H1 (cell line): ENCODE data around the gene UPF3B. TPM values are rescaled to one million over a fixed set of nuclear protein-coding genes. Genes with fewer than 3 reads are reported as not detected.

ENCODE experiments used
- CTCF ChIA-PET: fragments of 300-600 bp; sonication (Branson Sonifier 250); formaldehyde crosslinking; loops from one replicate; lab custom pipeline; 2021; ENCODE audit not compliant: partially characterized antibody; lab: Charles Lee
- POLR2A ChIA-PET: fragments of 300-600 bp; sonication (Branson Sonifier 250); formaldehyde crosslinking; loops from one replicate; lab custom pipeline; 2021; ENCODE audit warnings: inconsistent platforms; ENCODE audit not compliant: partially characterized antibody; lab: Charles Lee
- DNase-seq, 2 experiments: peaks; one replicate each; pipeline versions ENCODE4 v3.0.0 to v3.0.0-alpha.2; 2010 to 2022; ENCODE audit warnings: low spot score in 2 of 2, low read depth in 1 of 2, mixed read lengths in 1 of 2
- FAIRE-seq: peaks from 2 replicates; lab custom pipeline; 2011; peaks lifted over from hg19 to GRCh38; lab: Jason Lieb, UNC
- H2AFZ ChIP-seq: 2 replicates; pipeline ENCODE4 v1.8.1; 2012; ENCODE audit warnings: low read length, inconsistent platforms
- H2AK5ac ChIP-seq: 2 replicates; pipeline ENCODE4 v1.6.1; 2013; ENCODE audit warnings: low read depth, low read length
- H2BK120ac ChIP-seq: replicated peaks from 2 replicates; pipeline ENCODE3; 2013; ENCODE audit warnings: low read depth, low read length, inconsistent platforms
- H2BK12ac ChIP-seq: 2 replicates; pipeline ENCODE4 v1.6.1; 2013; ENCODE audit warnings: low read depth, low read length
- H2BK15ac ChIP-seq: 2 replicates; pipeline ENCODE4 v1.6.1; 2013; ENCODE audit warnings: low read length
- H2BK20ac ChIP-seq: 2 replicates; pipeline ENCODE4 v1.6.1; 2013; ENCODE audit warnings: low read length
- H2BK5ac ChIP-seq: 2 replicates; pipeline ENCODE4 v1.6.1; 2013; ENCODE audit warnings: low read depth, low read length
- H3K14ac ChIP-seq: 2 replicates; pipeline ENCODE4 v1.6.1; 2013; ENCODE audit warnings: inconsistent platforms; ENCODE audit not compliant: insufficient read length
- H3K18ac ChIP-seq: 2 replicates; pipeline ENCODE4 v1.6.1; 2013; ENCODE audit warnings: low read length; ENCODE audit errors: extremely low read depth
- H3K23ac ChIP-seq: 2 replicates; pipeline ENCODE4 v1.6.1; 2013; ENCODE audit warnings: inconsistent platforms; ENCODE audit not compliant: insufficient read length
- H3K23me2 ChIP-seq: 2 replicates; pipeline ENCODE4 v1.6.1; 2013; ENCODE audit warnings: low read depth, low read length
- H3K27ac ChIP-seq: 2 replicates; pipeline ENCODE4 v1.6.1; 2011; ENCODE audit warnings: low read depth, low read length, inconsistent platforms
- H3K27me3 ChIP-seq, 4 experiments: replicated peaks in 1 of 4; 1 replicate in 1 of 4; 2 replicates in 3 of 4; pipeline versions ENCODE4 v1.6.1 to v1.8.1; 2011 to 2013; ENCODE audit warnings: low read length in 3 of 4, mild to moderate bottlenecking in 3 of 4, inconsistent platforms in 2 of 4, mixed read lengths in 2 of 4, moderate library complexity in 1 of 4; ENCODE audit not compliant: control insufficient read depth in 3 of 4, insufficient read depth in 3 of 4; ENCODE audit errors: extremely low read depth in 1 of 4
- H3K36me3 ChIP-seq, 4 experiments: 2 replicates each; pipeline versions ENCODE4 v1.6.1 to v1.8.1; 2011 to 2013; ENCODE audit warnings: mild to moderate bottlenecking in 4 of 4, low read length in 3 of 4, moderate library complexity in 2 of 4, control low read depth in 1 of 4, inconsistent platforms in 1 of 4; ENCODE audit not compliant: insufficient read depth in 4 of 4, control insufficient read depth in 2 of 4
- H3K4ac ChIP-seq: replicated peaks from 2 replicates; pipeline ENCODE3; 2013; ENCODE audit warnings: low read length, low read depth, mixed read lengths, inconsistent platforms; ENCODE audit not compliant: insufficient read length
- H3K4me1 ChIP-seq, 4 experiments: replicated peaks in 1 of 4; 1 replicate in 1 of 4; 2 replicates in 3 of 4; pipeline versions ENCODE4 v1.6.1 to v1.8.1; 2011 to 2013; ENCODE audit warnings: low read length in 3 of 4, inconsistent platforms in 2 of 4, mixed read lengths in 1 of 4; ENCODE audit not compliant: insufficient read depth in 4 of 4, control insufficient read depth in 3 of 4
- H3K4me2 ChIP-seq, 2 experiments: 2 replicates each; pipeline versions ENCODE4 v1.6.1 to v1.8.1; 2011 to 2013; ENCODE audit warnings: low read depth in 2 of 2, low read length in 2 of 2, control low read depth in 1 of 2, inconsistent platforms in 1 of 2, mild to moderate bottlenecking in 1 of 2; ENCODE audit not compliant: insufficient read depth in 1 of 2
- H3K4me3 ChIP-seq, 4 experiments: fragments of 200-600, 300-600 bp in 1 of 4; sonication (generic), shearing (Covaris generic), sonication (Bioruptor Twin) in 1 of 4; 2 replicates each; pipeline versions ENCODE4 v1.5.1 to v1.8.1; 2011 to 2016; ENCODE audit warnings: low read length in 4 of 4, low read depth in 3 of 4, control low read depth in 2 of 4, inconsistent platforms in 2 of 4, mild to moderate bottlenecking in 2 of 4, mixed read lengths in 1 of 4, moderate library complexity in 1 of 4; ENCODE audit not compliant: insufficient read depth in 2 of 4; ENCODE audit errors: extremely low read depth in 1 of 4
- H3K56ac ChIP-seq: replicated peaks from 2 replicates; pipeline ENCODE3; 2013; ENCODE audit warnings: low read depth, mild to moderate bottlenecking, mixed read lengths, low read length, inconsistent platforms; ENCODE audit not compliant: insufficient read length
- H3K79me1 ChIP-seq: 2 replicates; pipeline ENCODE4 v1.6.1; 2013; ENCODE audit warnings: low read depth, low read length, control low read depth
- H3K79me2 ChIP-seq, 2 experiments: 2 replicates each; pipeline versions ENCODE4 v1.6.1 to v1.8.1; 2012 to 2013; ENCODE audit warnings: low read length in 2 of 2, mild to moderate bottlenecking in 2 of 2, inconsistent platforms in 1 of 2; ENCODE audit not compliant: insufficient read depth in 2 of 2, control insufficient read depth in 1 of 2
- H3K9ac ChIP-seq, 4 experiments: replicated peaks in 1 of 4; 1 replicate in 1 of 4; 2 replicates in 3 of 4; pipeline versions ENCODE4 v1.6.1 to v1.8.1; 2011 to 2013; ENCODE audit warnings: low read depth in 3 of 4, low read length in 3 of 4, control low read depth in 2 of 4, mild to moderate bottlenecking in 2 of 4, moderate library complexity in 2 of 4, inconsistent platforms in 1 of 4; ENCODE audit errors: extremely low read depth in 1 of 4
- H3K9me3 ChIP-seq, 2 experiments: 2 replicates each; pipeline versions ENCODE4 v1.6.1 to v1.8.1; 2012 to 2013; ENCODE audit warnings: mild to moderate bottlenecking in 2 of 2, moderate library complexity in 2 of 2, control low read depth in 1 of 2, inconsistent platforms in 1 of 2, low read depth in 1 of 2, low read length in 1 of 2, mixed read lengths in 1 of 2; ENCODE audit not compliant: insufficient read depth in 2 of 2
- H4K20me1 ChIP-seq, 2 experiments: replicated peaks in 1 of 2; 2 replicates each; pipeline versions ENCODE3 to v1.8.1; 2011 to 2013; ENCODE audit warnings: inconsistent platforms in 2 of 2, low read length in 2 of 2, mild to moderate bottlenecking in 1 of 2; ENCODE audit not compliant: insufficient read depth in 2 of 2, control insufficient read depth in 1 of 2
- H4K5ac ChIP-seq: 2 replicates; pipeline ENCODE4 v1.6.1; 2013; ENCODE audit warnings: low read length, low read depth, mixed read lengths, inconsistent platforms; ENCODE audit not compliant: insufficient read length
- H4K8ac ChIP-seq: 2 replicates; pipeline ENCODE4 v1.8.0; 2013; ENCODE audit warnings: mild to moderate bottlenecking, moderate library complexity, low read length, inconsistent platforms; ENCODE audit not compliant: insufficient read depth; ENCODE audit errors: extremely low read depth
- H4K91ac ChIP-seq: replicated peaks from 2 replicates; pipeline ENCODE3; 2013; ENCODE audit warnings: low read length, mixed read lengths, inconsistent platforms; ENCODE audit not compliant: insufficient read length
- ASH2L ChIP-seq: fragments of 200-600, 300-600 bp; sonication (generic); IDR thresholded peaks from one replicate; pipeline ENCODE4 v1.7.1; 2017; ENCODE audit warnings: low read length
- CHD1 ChIP-seq: IDR thresholded peaks from 2 replicates; pipeline ENCODE4 v1.6.1; 2012; ENCODE audit warnings: low read depth, low read length, improper control_type of control experiment
- EP300 ChIP-seq, 2 experiments: IDR thresholded peaks; 1 replicate in 1 of 2; 2 replicates in 1 of 2; pipeline ENCODE4 v1.6.1; 2011 to 2012; ENCODE audit warnings: low read depth in 2 of 2, low read length in 2 of 2, mild to moderate bottlenecking in 2 of 2, borderline replicate concordance in 1 of 2, inconsistent platforms in 1 of 2, moderate library complexity in 1 of 2
- GABPA ChIP-seq: IDR thresholded peaks from 2 replicates; pipeline ENCODE4 v1.6.1; 2011; ENCODE audit warnings: mild to moderate bottlenecking, low read length, moderate library complexity, borderline replicate concordance; ENCODE audit not compliant: insufficient read depth
- KDM4A ChIP-seq: IDR thresholded peaks from one replicate; pipeline ENCODE4 v1.7.1; 2012; ENCODE audit warnings: low read depth, mild to moderate bottlenecking, moderate library complexity, low read length, inconsistent platforms; ENCODE audit not compliant: severe bottlenecking
- RNF2 ChIP-seq: fragments of 200-900, 300-1000 bp; sonication (generic); IDR thresholded peaks from 2 replicates; pipeline ENCODE4 v1.7.1; 2016; ENCODE audit warnings: borderline replicate concordance, low read depth, mild to moderate bottlenecking, antibody characterized with exemption, low read length; ENCODE audit not compliant: poor library complexity, severe bottlenecking; ENCODE audit errors: missing control alignments
- SP1 ChIP-seq: IDR thresholded peaks from 2 replicates; pipeline ENCODE4 v1.6.1; 2011; ENCODE audit warnings: low read depth, low read length
- SP4 ChIP-seq: IDR thresholded peaks from 2 replicates; pipeline ENCODE4 v1.6.1; 2012; ENCODE audit warnings: low read length, inconsistent platforms
- WGBS, 2 experiments: shearing (Covaris generic) in 1 of 2; methylation state at CpG; one replicate each; pipeline versions ENCODE4 v1.1.6 to v1.1.7; 2013 to 2015; ENCODE audit warnings: low lambda C conversion rate in 2 of 2, mixed read lengths in 2 of 2, inconsistent platforms in 1 of 2, low coverage in 1 of 2, missing lambda C conversion rate in 1 of 2; ENCODE audit not compliant: insufficient replicate concordance in 2 of 2, insufficient coverage in 1 of 2, insufficient read length in 1 of 2; ENCODE audit errors: extremely low coverage in 1 of 2, missing lambda C conversion rate in 1 of 2; 5-methylcytosine and 5-hydroxymethylcytosine counted together
- polyA plus RNA-seq, 7 experiments: library from polyadenylated mRNA; depleted of rRNA in 3 of 7; stranded (reverse) in 5 of 7; unstranded in 2 of 7; fragments of >200 nt in 5 of 7; fragments of 200-250 nt in 2 of 7; gene quantifications; 1 replicate in 5 of 7; 2 replicates in 1 of 7; 4 replicates in 1 of 7; pipeline versions ENCODE4 v1.2.1 to v1.2.3, GENCODE V29; 2011 to 2013; ENCODE audit warnings: missing spikeins in 2 of 7, mixed read lengths in 2 of 7
- total RNA-seq: library from RNA; stranded (reverse); fragmentation: NEBNext Ultra II Directional; extraction: Animal tissue kit (Norgen Biotek cat#: 25700); gene quantifications from 2 replicates; pipeline ENCODE4 v1.2.1, GENCODE V29; 2021

The UPF3B gene
- total and polyA plus RNA-seq, 2 of the 8 experiments (the other 6 are each of a cell fraction or from before 2014, with no cell fraction given), result 7.8 to 20.9 TPM

DNA sequence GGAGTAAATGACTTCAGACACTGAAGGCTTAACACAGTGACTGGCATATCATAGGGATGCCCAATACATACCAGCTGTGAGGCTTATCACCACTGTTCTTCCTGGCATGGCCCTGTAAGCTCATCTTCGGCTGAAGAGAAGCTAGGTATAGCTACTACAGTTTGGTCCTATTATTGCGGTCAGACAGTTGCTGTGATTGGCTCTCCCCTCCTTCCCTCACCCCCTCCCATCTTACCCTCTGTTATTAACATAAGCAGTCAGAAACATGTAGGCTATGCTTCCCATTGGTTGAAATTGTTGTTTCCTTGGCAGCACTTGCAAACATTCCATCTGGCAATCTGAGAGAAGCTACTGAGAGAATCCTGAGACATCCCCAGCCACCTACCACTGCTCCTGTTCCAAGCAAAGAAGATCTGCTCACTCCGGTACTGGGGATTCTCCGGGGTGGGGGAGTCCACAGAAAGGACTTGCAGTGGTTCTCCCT lies 43.1 kb upstream of the UPF3B start, which contains the start of gene AKAP14:
Gene AKAP14 (plus strand): TSS at position 51 of the 484 bp plus-strand sequence. CDS start 7,331 bp downstream, outside the sequence.
- ChIA-PET CTCF (no interaction called here), POLR2A (no interaction called here)
- Histone ChIP-seq H3K14ac (no peak within 1 kb of the TSS), H4K8ac (no peak within 1 kb of the TSS), H3K18ac (no peak within 1 kb of the TSS), H3K23ac (no peak within 1 kb of the TSS), H3K23me2 (no peaks in the 10 kb centered on the region), H3K4ac (no peak within 1 kb of the TSS), H3K79me1 (no peaks in the 10 kb centered on the region), H3K36me3 (no peaks in the 10 kb centered on the region), H3K4me3 (peak within 1 kb of the TSS in 1 of 4 experiments; percentile 44; a peak in 2 of 8 replicates), H4K91ac (no peak within 1 kb of the TSS), H2AK5ac (no peak within 1 kb of the TSS), H2AFZ (no peak within 1 kb of the TSS), H3K27me3 (no peaks in the 10 kb centered on the region), H3K9me3 (no peaks in the 10 kb centered on the region), H2BK12ac (peak within 1 kb of the TSS; percentile 6; the same call in 1 of the 2 replicates), H4K20me1 (no peaks in the 10 kb centered on the region), H3K4me1 (peaks cover 0 to 2% (median 0%) of the 10 kb centered on the region in 4 experiments; a peak in 1 of 7 replicates), H3K4me2 (peak within 1 kb of the TSS; percentile 16 to 47; a peak in 3 of 4 replicates), H3K9ac (no peak within 1 kb of the TSS), H2BK120ac (no peak within 1 kb of the TSS), H3K79me2 (no peaks in the 10 kb centered on the region), H2BK20ac (no peak within 1 kb of the TSS), H2BK5ac (no peak within 1 kb of the TSS), H4K5ac (no peak within 1 kb of the TSS), H2BK15ac (no peak within 1 kb of the TSS), H3K27ac (no peak within 1 kb of the TSS), H3K56ac (no peak within 1 kb of the TSS)
- 35% methylated on average over 4 of the region's 4 CpGs; no CpG with 5 or more reads in 1 of the 2 experiments for WGBS, 2 experiments
- FAIRE-seq, result peak; percentile 96
- no peak for DNase-seq
- TF ChIP-seq SP4 (no peak), KDM4A (no peak), CHD1 (no peak), RNF2 (no peak), GABPA (no peak), ASH2L (no peak), EP300 (IDR thresholded peaks at IDR 0.05; ENCODE audit: borderline replicate concordance in 1 of 2, low read depth in 2 of 2, low read length in 2 of 2) (no peak), SP1 (no peak)
